NCI-H1417 treated with DMSO at 0.1 percent for 48 hours (cell line): ENCODE results near the gene VRK2.
"Not testable (repeated sequence)": the region's sequence is repeated elsewhere in the genome, so short reads cannot be mapped to it uniquely, and the experiment has no call there.

Experiments used
- DNase-seq: peaks from one replicate; lab custom pipeline; 2025; lab: John Stamatoyannopoulos, UW

VRK2 gene

GRCh38 chr2:58163913-58164312 lies 117.3 kb downstream of the VRK2 start:
- no peak for DNase-seq

GRCh38 chr2:58168130-58168529 lies 121.5 kb downstream of the VRK2 start:
- not testable (repeated sequence) for DNase-seq

- not testable (repeated sequence) for DNase-seq
Measured at GRCh38 chr2:58169845-58170244, 123.2 kb downstream of the VRK2 start.

- DNase-seq, result not testable (repeated sequence)
Measured at GRCh38 chr2:58170334-58170933, 123.8 kb downstream of the VRK2 start.

GRCh38 chr2:58171831-58172230 lies 125.2 kb downstream of the VRK2 start:
- DNase-seq, result not testable (repeated sequence)

GRCh38 chr2:58177187-58177586 lies 130.6 kb downstream of the VRK2 start:
- DNase-seq, result not testable (repeated sequence)

GRCh38 chr2:58180175-58180574 lies 133.6 kb downstream of the VRK2 start:
- not testable (repeated sequence) for DNase-seq

- no peak for DNase-seq
Measured at GRCh38 chr2:58180635-58181034, 134.0 kb downstream of the VRK2 start.

- no peak for DNase-seq
Measured at GRCh38 chr2:58182527-58182926, 135.9 kb downstream of the VRK2 start.

GRCh38 chr2:58186501-58186900 lies 139.9 kb downstream of the VRK2 start:
- no peak for DNase-seq

GRCh38 chr2:58187022-58187421 lies 140.4 kb downstream of the VRK2 start:
- not testable (repeated sequence) for DNase-seq

- DNase-seq, result peak; percentile 91
Measured at GRCh38 chr2:58194458-58194857, 147.9 kb downstream of the VRK2 start.

GRCh38 chr2:58195662-58196061 lies 149.1 kb downstream of the VRK2 start:
- no peak for DNase-seq

GRCh38 chr2:58197894-58198293 lies 151.3 kb downstream of the VRK2 start:
- DNase-seq, result no peak

GRCh38 chr2:58202404-58202803 lies 155.8 kb downstream of the VRK2 start:
- no peak for DNase-seq

- no peak for DNase-seq
Measured at GRCh38 chr2:58203018-58203417, 156.4 kb downstream of the VRK2 start.

- DNase-seq, result peak; percentile 24
Measured at GRCh38 chr2:58204195-58204959, 157.8 kb downstream of the VRK2 start.

- DNase-seq, result no peak
Measured at GRCh38 chr2:58206785-58207184, 160.2 kb downstream of the VRK2 start.

- no peak for DNase-seq
Measured at GRCh38 chr2:58207189-58207588, 160.6 kb downstream of the VRK2 start.
